GM18499 (cell line): ENCODE results near the gene SIGLEC8.

ENCODE experiments used
- ATAC-seq: cut with Tn5 transposase; IDR thresholded peaks from one replicate; pipeline ENCODE4 v1.9.1; 2021; ENCODE audit warnings: moderate number of reproducible peaks; ENCODE audit not compliant: insufficient read depth, unreplicated experiment

Gene SIGLEC8

GRCh38 chr19:51410950-51411748 is 47.1 kb downstream of the SIGLEC8 start:
- ATAC-seq, result no peak

GRCh38 chr19:51407511-51408131 is 50.6 kb downstream of the SIGLEC8 start:
- ATAC-seq, result no peak

- ATAC-seq, result no peak
Observed at GRCh38 chr19:51402117-51402516, 56.1 kb downstream of the SIGLEC8 start.
